ENCODE results near the gene SMAD5. TPM values are rescaled to one million over a fixed set of nuclear protein-coding genes. Genes with fewer than 3 reads are reported as not detected.
A peak's percentile ranks its signal among the peaks of the same experiment; 100 is the strongest.

The SMAD5 gene
- total RNA-seq, 1 donor from 2014 or later = 12.8 TPM

DNA sequence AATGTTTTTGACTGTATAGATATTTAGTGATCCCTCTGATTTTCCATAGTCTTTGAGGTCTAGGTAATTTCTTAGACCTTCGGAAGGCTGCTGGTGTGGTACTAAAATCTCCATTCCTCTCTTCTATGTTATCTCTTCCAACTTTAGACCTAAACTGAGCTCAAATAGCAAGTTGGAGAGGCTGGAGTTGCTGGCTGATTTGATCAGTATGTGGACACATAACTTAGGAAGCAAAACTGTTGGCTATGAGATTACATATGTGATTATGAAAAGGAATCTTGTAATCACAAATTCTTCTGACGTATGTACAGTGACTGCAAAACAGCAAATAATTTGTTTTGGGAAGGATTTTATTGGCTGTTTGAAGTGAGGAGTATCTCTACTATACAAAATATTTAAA lies 2.1 kb upstream of the SMAD5 start:
- Mint-ChIP-seq H3K9me3 (no peaks in the 10 kb centered on the region), H3K4me1 (peaks cover 11% of the 10 kb centered on the region), H3K27me3 (peaks cover 63% of the 10 kb centered on the region), H3K27ac (no peak overlapping the region), H3K4me3 (no peak overlapping the region), H3K36me3 (ENCODE audit: low read depth) (peaks cover 2% of the 10 kb centered on the region)
- no peak for DNase-seq
- intact Hi-C loops (cut with micrococcal nuclease) = no loop called here

DNA sequence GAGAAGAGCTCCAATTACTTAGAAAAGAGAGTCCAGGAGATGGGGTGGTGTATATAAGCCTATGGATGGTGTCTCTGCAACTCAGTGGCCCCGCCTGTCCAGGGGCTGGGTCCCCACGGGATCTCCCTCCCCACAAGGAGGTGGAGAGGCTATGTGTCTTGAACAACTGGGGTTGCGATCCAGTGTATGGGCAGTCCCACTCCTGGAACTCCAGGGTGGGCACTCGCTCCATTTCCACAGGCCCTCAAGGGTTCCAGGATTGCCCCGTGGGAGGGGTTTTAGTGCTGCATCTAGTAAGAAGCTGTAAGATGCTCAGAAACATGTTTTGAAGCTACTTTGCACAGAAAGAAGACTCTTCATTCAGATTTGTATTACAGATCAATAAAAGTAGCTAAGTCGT lies 558 bp upstream of the SMAD5 start:
- DNase-seq = peak; percentile 63
- intact Hi-C loops (cut with micrococcal nuclease) = loop anchor here (2.0 kb wide), 1 partner anchor 51 kb away; no protein-coding TSS in a partner anchor
- Mint-ChIP-seq H3K4me3 (peak overlapping the region; percentile 93), H3K27ac (no peak overlapping the region), H3K27me3 (peaks cover 53% of the 10 kb centered on the region), H3K9me3 (no peaks in the 10 kb centered on the region), H3K4me1 (peaks cover 12% of the 10 kb centered on the region), H3K36me3 (ENCODE audit: low read depth) (peaks cover 2% of the 10 kb centered on the region)

DNA sequence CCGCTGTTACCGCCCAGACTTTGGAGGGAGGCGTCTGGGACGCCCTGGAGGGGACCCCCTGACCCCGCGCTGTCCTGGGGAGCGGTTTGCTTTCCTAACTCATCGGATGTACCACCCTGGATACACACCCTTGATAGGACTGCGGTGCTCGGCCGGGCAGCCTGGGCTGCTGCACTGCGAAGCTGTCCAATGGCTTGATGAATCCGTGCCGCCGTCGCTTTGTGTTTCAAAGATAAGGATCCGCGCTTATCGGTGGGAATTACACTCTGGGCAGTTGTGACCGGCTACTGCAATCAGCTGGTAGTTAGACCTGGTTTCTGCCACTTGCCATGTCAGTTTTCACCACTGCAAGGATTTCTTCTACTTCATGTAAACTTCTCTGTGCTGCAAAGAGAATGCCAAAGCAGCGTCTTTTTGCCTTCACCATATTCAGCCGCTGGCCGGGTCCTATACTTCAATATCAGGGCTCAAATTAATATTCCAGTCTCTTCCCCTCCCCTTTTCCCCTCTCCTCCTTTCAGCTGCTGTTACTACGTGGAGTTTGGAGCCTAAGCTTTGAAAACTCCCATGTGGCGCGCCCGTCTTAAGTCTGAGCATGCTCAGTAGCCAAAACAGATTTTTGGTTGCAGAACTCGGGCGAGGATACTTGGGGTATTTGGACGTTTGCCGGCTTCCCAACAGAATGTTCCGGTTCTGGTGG lies 727 bp downstream of the SMAD5 start:
- peaks cover 48% of the 10 kb centered on the region for H3K27me3 Mint-ChIP-seq
- H3K9me3 Mint-ChIP-seq = no peaks in the 10 kb centered on the region
- DNase-seq = peak; percentile 74
- H3K4me1 Mint-ChIP-seq = peaks cover 16% of the 10 kb centered on the region
- peak overlapping the region; percentile 39 for H3K27ac Mint-ChIP-seq
- peaks cover 2% of the 10 kb centered on the region for H3K36me3 Mint-ChIP-seq (ENCODE audit: low read depth)
- peak overlapping the region; percentile 86 for H3K4me3 Mint-ChIP-seq
- intact Hi-C loops (cut with micrococcal nuclease) = loop anchor here (2.0 kb wide), 1 partner anchor 53 kb away; no protein-coding TSS in a partner anchor

DNA sequence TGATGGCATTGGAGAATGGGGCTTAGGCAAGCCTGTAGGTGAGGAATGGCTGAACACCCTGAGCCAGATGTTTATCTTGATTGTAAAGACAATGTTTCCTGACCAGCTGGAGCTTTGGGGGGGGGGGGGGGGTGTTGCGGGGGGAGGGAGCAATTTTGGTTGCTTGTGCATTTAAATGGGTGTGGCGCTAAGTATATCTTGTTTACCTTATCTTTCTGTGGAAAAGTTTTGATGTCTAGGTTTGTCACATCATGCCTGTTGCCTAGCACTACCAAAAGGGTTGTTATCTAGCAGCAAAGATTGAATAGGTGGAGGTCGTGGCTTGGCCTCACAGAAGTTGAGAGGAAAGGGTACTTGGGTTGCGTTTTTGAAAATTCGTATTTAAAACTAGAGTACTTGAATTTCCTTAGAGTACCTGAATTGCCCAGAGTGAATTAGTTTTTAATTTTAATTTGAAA lies 1.3 kb downstream of the SMAD5 start:
- peak; percentile 58 for DNase-seq
- peak overlapping the region; percentile 86 for H3K4me3 Mint-ChIP-seq

DNA sequence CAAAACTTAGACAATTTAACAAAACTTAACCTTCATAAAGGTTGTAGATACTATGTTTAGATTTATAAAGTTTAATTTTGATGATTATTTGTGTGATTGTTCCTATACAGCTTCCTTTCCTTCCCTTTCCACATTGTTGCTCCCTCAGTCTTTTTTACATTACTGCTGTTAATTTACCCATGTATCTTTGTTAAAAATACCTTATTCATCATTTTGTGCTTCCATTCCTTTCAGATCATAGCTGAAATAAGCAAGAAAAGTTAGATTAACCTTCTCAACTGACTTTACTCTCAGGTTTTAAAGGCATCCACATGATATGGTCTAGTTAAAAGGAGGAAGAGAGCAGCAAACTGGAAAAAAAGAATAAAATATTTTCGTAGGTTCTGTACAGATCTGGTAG lies 2.0 kb downstream of the SMAD5 start:
- Mint-ChIP-seq H3K4me1 (peaks cover 20% of the 10 kb centered on the region), H3K9me3 (no peaks in the 10 kb centered on the region), H3K27ac (no peak overlapping the region), H3K27me3 (peaks cover 44% of the 10 kb centered on the region), H3K36me3 (ENCODE audit: low read depth) (peaks cover 2% of the 10 kb centered on the region), H3K4me3 (peak overlapping the region; percentile 56)
- no peak for DNase-seq
- intact Hi-C loops (cut with micrococcal nuclease) = no loop called here

More for the DNA sequence above, 1.3 kb downstream of the SMAD5 start:
- H3K36me3 Mint-ChIP-seq (ENCODE audit: low read depth) = peaks cover 2% of the 10 kb centered on the region
- H3K9me3 Mint-ChIP-seq = no peaks in the 10 kb centered on the region
- H3K27me3 Mint-ChIP-seq = peaks cover 45% of the 10 kb centered on the region
- peaks cover 17% of the 10 kb centered on the region for H3K4me1 Mint-ChIP-seq
- H3K27ac Mint-ChIP-seq = no peak overlapping the region
- intact Hi-C loops (cut with micrococcal nuclease) = loop anchor here (2.0 kb wide), 1 partner anchor 53 kb away; no protein-coding TSS in a partner anchor

DNA sequence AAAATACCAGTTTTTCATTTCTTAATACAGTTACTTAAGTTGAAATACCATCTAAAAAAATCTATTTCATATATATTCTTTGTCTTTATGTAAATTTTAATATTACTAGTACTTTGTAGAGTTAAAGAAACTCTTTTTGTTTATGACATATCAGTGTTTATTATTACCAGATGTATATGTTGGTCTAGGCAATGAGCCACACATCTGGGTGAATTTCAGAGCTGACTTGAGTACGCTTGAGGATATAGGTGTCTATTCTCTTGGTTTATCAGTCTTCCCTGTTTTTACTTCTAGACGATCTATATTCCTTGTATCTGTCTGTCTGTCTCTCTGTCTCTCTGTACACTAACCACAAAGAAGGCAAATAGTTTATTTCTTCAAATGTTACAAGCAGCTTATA lies 2.9 kb downstream of the SMAD5 start:
- no peak for DNase-seq
- Mint-ChIP-seq H3K4me1 (peaks cover 20% of the 10 kb centered on the region), H3K9me3 (no peaks in the 10 kb centered on the region), H3K27me3 (peaks cover 38% of the 10 kb centered on the region), H3K36me3 (ENCODE audit: low read depth) (peaks cover 2% of the 10 kb centered on the region), H3K27ac (no peak overlapping the region), H3K4me3 (no peak overlapping the region)
- intact Hi-C loops (cut with micrococcal nuclease) = no loop called here

DNA sequence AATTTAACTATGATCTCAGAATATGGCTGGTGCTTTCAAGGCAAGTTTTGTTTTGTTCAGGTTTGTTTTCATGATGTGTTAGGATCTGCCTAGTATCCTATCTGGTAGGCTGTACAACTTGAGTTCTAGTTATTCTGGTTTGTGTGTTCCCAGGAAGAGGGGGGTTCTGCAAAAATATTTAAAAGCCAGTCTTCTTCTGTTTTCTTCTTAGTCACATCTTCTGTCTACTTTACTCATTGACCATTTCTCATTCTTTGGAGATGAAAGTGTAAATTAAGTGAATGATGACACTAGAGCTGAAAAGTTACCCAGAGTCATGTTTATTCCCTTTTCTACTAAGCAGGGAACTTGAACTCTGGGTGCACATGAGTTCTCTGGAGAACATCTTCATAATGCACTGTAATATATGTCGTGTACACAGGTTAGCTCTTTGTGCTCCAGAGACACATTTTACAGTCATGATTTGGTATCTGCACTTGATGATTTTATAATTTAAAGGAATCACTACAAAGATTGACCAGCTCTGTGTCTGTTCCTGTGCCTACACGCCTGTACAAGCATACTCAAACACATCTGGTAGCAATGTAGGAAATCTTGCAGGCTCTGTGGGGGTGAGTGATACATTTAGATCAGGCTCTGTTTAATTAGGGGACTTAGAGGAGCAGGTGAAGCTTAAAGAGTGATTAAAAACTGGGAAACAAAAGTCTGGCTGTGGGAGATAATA lies 5.0 kb downstream of the SMAD5 start:
- Mint-ChIP-seq H3K27me3 (peaks cover 20% of the 10 kb centered on the region), H3K4me1 (peaks cover 20% of the 10 kb centered on the region), H3K36me3 (ENCODE audit: low read depth) (peaks cover 2% of the 10 kb centered on the region), H3K27ac (no peak overlapping the region), H3K4me3 (no peak overlapping the region), H3K9me3 (no peaks in the 10 kb centered on the region)
- DNase-seq = no peak
- intact Hi-C loops (cut with micrococcal nuclease) = no loop called here

DNA sequence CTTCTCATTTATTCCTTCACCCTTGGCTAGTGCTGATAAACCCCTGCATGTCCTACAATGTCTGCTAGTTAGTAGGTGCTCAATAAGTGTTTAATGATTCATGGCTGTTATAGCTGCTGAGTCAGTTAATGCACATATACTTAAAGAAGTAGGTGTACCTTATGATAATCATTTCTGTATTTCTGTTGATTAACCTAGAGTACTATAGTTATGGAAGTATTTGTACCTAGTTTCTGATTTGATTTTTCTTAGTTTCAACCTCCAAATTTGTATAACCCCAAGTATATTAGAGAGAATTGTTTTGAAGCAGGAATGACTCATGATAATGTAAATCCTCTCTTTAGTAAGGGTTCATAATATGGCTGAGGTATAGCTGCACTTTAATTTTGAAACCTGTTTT lies 8.9 kb downstream of the SMAD5 start:
- intact Hi-C loops (cut with micrococcal nuclease) = no loop called here

DNA sequence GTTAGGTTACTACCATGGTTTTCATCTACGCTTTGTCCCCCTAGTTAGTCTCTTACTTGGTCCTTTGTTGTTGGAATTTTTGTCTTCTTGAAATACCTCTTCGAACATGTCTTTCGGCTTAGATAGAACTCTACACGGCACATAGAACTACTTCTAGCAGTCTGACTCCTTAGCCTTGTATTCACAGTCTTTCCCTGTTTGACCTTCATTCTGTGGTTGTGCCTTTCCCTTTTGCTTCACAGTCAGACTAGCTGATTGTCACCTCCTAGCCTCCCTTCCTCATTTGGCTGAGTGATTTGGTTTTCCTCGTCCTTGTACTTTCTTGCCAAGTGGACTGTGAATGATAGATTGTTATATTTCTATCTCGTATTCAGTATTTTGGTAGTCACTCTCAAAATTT lies 10.7 kb downstream of the SMAD5 start:
- Mint-ChIP-seq H3K4me3 (no peak overlapping the region), H3K27ac (no peak overlapping the region), H3K27me3 (peaks cover 3% of the 10 kb centered on the region), H3K9me3 (no peaks in the 10 kb centered on the region), H3K4me1 (peaks cover 4% of the 10 kb centered on the region), H3K36me3 (ENCODE audit: low read depth) (no peaks in the 10 kb centered on the region)
- intact Hi-C loops (cut with micrococcal nuclease) = no loop called here
- DNase-seq = no peak

More for the DNA sequence above, 8.9 kb downstream of the SMAD5 start:
- no peak overlapping the region for H3K4me3 Mint-ChIP-seq
- no peaks in the 10 kb centered on the region for H3K36me3 Mint-ChIP-seq (ENCODE audit: low read depth)
- H3K4me1 Mint-ChIP-seq = peaks cover 7% of the 10 kb centered on the region
- peaks cover 6% of the 10 kb centered on the region for H3K27me3 Mint-ChIP-seq
- H3K27ac Mint-ChIP-seq = no peak overlapping the region
- H3K9me3 Mint-ChIP-seq = no peaks in the 10 kb centered on the region
- DNase-seq = no peak

DNA sequence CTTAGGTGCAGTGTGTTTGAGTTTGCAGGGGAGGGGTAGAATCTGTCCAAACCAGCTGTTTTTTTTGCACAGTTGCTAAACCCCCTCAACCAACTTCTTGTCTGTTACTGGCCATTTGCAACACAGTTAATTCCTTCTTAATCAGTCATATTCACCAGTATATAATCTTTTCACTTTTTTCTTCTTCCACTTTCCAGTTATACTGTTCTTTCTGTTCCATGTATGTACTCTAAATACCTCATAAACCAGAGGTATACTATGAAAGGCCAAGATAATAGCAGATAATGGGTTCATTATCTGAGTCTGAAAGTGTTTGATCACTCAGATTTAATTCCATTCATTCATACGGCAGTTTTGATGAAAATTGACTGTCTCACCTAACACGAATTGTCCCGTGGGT lies 11.1 kb downstream of the SMAD5 start:
- Mint-ChIP-seq H3K27ac (no peak overlapping the region), H3K9me3 (no peaks in the 10 kb centered on the region), H3K4me1 (peaks cover 3% of the 10 kb centered on the region), H3K36me3 (ENCODE audit: low read depth) (no peaks in the 10 kb centered on the region), H3K4me3 (no peak overlapping the region), H3K27me3 (peaks cover 3% of the 10 kb centered on the region)
- DNase-seq = no peak
- intact Hi-C loops (cut with micrococcal nuclease) = no loop called here

DNA sequence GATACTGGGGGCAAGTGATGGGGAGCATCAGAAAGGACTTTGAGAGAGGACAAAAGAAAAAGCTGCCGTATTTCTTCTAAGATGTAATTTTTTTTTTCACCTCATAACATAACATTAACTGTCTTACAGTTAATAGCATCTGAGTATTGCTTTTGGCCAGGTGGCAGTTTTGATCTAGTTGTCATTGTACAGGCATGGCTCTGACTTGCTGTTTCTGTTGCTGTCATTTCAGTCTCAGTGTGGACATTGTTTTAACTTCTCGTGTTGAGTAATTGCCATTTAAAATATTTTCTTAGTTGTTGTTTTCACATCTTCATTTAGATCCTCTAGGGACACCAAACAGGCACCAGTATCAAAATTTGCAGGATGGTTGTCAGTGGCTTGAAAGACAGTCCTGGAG lies 12.4 kb downstream of the SMAD5 start:
- H3K36me3 Mint-ChIP-seq (ENCODE audit: low read depth) = no peaks in the 10 kb centered on the region
- H3K27me3 Mint-ChIP-seq = no peaks in the 10 kb centered on the region
- H3K4me1 Mint-ChIP-seq = no peaks in the 10 kb centered on the region
- DNase-seq = no peak
- no peak overlapping the region for H3K4me3 Mint-ChIP-seq
- no peaks in the 10 kb centered on the region for H3K9me3 Mint-ChIP-seq
- intact Hi-C loops (cut with micrococcal nuclease) = no loop called here
- no peak overlapping the region for H3K27ac Mint-ChIP-seq

DNA sequence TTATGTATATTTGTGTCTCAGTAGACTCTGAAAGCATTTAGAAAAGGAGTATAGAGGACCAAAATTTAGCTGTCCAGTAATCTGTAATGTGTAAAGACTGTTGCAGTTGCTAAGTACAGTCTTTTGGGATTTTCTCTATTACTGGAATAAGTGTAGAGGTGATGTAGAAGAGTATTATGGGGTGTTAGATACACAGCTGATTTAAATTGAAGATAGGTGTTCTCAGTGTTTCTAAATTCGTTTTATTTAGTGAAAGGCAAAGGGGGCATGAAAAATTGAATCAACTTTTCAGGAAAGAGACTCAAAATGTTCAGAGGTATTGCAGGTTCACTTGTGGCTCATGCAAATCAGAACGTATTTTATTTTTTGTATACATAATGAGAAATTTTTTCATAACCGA lies 13.6 kb downstream of the SMAD5 start:
- Mint-ChIP-seq H3K4me1 (no peaks in the 10 kb centered on the region), H3K27me3 (no peaks in the 10 kb centered on the region), H3K27ac (no peak overlapping the region), H3K36me3 (ENCODE audit: low read depth) (no peaks in the 10 kb centered on the region), H3K9me3 (no peaks in the 10 kb centered on the region), H3K4me3 (no peak overlapping the region)
- intact Hi-C loops (cut with micrococcal nuclease) = no loop called here
- no peak for DNase-seq

DNA sequence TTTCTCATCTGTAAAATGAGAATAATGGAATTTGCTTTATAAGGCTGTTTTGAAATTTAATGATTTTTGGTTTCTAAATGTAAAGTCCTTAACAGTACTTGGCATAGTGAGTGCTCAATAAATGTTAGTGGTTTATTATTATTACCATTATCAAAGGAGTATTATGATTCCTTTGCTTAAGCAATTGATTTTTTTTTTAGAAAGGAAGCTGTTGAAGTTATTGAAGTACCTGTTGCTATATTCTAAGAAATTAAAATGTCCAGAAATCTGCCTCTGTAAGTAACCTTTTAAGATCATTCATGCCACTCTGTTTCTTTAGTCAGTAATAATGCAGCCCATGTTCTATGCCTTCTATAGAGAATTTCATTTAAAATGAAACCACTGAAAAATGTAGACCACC lies 15.0 kb downstream of the SMAD5 start:
- intact Hi-C loops (cut with micrococcal nuclease) = no loop called here
- Mint-ChIP-seq H3K27me3 (no peaks in the 10 kb centered on the region), H3K9me3 (no peaks in the 10 kb centered on the region)

DNA sequence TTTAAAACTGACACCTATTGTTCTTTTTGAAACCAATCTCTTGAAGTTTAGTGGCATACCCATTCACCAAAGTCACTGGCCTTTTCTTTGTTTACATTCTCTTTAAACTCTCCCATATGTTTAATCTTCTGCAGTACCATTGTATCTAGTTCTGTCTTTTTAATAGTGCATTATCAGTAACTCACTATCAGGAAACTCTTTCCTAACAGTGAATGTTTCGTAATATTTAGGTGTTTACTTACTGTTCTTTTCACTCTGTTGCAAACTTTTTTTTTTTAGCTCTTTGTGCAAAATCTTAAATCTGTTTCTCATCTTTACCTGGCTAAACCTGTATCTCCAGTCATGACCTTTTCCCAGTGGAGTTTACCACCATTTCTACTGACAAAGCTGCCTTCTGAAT lies 17.2 kb downstream of the SMAD5 start:
- H3K4me3 Mint-ChIP-seq = no peak overlapping the region
- no peaks in the 10 kb centered on the region for H3K9me3 Mint-ChIP-seq
- H3K27me3 Mint-ChIP-seq = no peaks in the 10 kb centered on the region
- no peak overlapping the region for H3K27ac Mint-ChIP-seq
- intact Hi-C loops (cut with micrococcal nuclease) = no loop called here
- peaks cover 5% of the 10 kb centered on the region for H3K36me3 Mint-ChIP-seq (ENCODE audit: low read depth)
- peaks cover 3% of the 10 kb centered on the region for H3K4me1 Mint-ChIP-seq
- no peak for DNase-seq

More for the DNA sequence above, 15.0 kb downstream of the SMAD5 start:
- Mint-ChIP-seq H3K27ac (no peak overlapping the region), H3K4me1 (peaks cover 3% of the 10 kb centered on the region), H3K36me3 (ENCODE audit: low read depth) (no peaks in the 10 kb centered on the region), H3K4me3 (no peak overlapping the region)
- DNase-seq = no peak
